Neural progenitor cell (in vitro differentiated cells): ENCODE results near the gene MGAT1.

Experiments used
- CTCF ChIP-seq: fragments of 200-600 bp; sonication (generic); IDR thresholded peaks from 2 replicates; pipeline ENCODE4 v1.5.1; 2017; ENCODE audit warnings: antibody characterized with exemption, mild to moderate bottlenecking
- EZH2 ChIP-seq: fragments of 200-600 bp; sonication (generic); IDR thresholded peaks from 2 replicates; pipeline ENCODE4 v1.6.1; 2017; ENCODE audit warnings: antibody characterized with exemption, mild to moderate bottlenecking, moderate library complexity
- EZH2phosphoT487 ChIP-seq: fragments of 200-600 bp; sonication (generic); IDR thresholded peaks from 2 replicates; pipeline ENCODE4 v1.6.1; 2017; ENCODE audit warnings: antibody characterized with exemption

GRCh38 chr5:180837478-180837877 is 34.9 kb upstream of the MGAT1 start:
- TF ChIP-seq CTCF (no peak), EZH2 (no peak), EZH2phosphoT487 (no peak)
